Epithelial cell of proximal tubule (primary cell): Measurements from ENCODE around the gene TRIM22. TPM values are rescaled to one million over a fixed set of nuclear protein-coding genes. Genes with fewer than 3 reads are reported as not detected.
"Not testable (repeated sequence)": the region's sequence is repeated elsewhere in the genome, so short reads cannot be mapped to it uniquely, and the experiment has no call there.

Source experiments
- DNase-seq: peaks from one replicate; pipeline ENCODE4 v3.0.0-alpha.2; 2011; ENCODE audit warnings: low read depth
- H3K4me3 ChIP-seq: 2 replicates; pipeline ENCODE4 v1.5.1; 2011; ENCODE audit warnings: low read depth, mild to moderate bottlenecking, low read length
- CTCF ChIP-seq: conservative IDR thresholded peaks from 2 replicates; pipeline ENCODE4 v1.5.1; 2012; ENCODE audit warnings: low read depth, mild to moderate bottlenecking, low read length
- total RNA-seq: library from RNA; depleted of rRNA; stranded (reverse); fragments of >200 nt; gene quantifications from 2 replicates; pipeline ENCODE4 v1.2.3, GENCODE V29; 2015

Gene TRIM22, protein sequence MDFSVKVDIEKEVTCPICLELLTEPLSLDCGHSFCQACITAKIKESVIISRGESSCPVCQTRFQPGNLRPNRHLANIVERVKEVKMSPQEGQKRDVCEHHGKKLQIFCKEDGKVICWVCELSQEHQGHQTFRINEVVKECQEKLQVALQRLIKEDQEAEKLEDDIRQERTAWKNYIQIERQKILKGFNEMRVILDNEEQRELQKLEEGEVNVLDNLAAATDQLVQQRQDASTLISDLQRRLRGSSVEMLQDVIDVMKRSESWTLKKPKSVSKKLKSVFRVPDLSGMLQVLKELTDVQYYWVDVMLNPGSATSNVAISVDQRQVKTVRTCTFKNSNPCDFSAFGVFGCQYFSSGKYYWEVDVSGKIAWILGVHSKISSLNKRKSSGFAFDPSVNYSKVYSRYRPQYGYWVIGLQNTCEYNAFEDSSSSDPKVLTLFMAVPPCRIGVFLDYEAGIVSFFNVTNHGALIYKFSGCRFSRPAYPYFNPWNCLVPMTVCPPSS
- total RNA-seq: 8.2 and 18.9 TPM in 2 replicates

DNA sequence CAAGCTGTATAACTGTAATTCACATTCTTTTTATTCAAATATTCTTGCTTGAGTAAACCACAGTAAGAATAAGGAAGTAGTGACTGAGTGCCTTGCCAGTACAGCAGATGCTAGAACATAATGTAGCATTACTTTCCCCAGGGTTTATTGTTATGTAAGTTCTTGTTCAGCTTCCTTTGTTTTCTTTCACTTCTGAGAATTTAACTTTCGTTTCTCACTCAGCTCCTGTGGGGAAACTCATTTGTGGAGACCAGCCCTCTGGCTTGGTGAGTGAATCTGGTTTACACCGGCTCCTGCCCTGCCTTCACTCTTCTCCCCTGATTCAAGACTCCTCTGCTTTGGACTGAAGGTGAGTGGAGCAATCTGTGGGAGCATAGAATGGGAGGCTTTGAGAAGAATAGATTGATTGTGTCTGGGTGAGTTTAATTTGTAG is at the start of gene TRIM22:
Gene TRIM22 (plus strand): TSS at position 240 of the 433 bp plus-strand sequence. CDS start 6,443 bp downstream, outside the sequence.
- DNase-seq: peak; percentile 56
- no peak for TF ChIP-seq CTCF
- peak within 1 kb of the TSS; percentile 55 for H3K4me3 ChIP-seq

- no peak for DNase-seq
- H3K4me3 ChIP-seq: no peak overlapping the region
- no peak for TF ChIP-seq CTCF
Observed at GRCh38 chr11:5639953-5640352, 49.6 kb upstream of the TRIM22 start.

GRCh38 chr11:5643585-5643984 is 46.0 kb upstream of the TRIM22 start:
- no peak overlapping the region for H3K4me3 ChIP-seq
- DNase-seq: no peak
- no peak for TF ChIP-seq CTCF

DNA sequence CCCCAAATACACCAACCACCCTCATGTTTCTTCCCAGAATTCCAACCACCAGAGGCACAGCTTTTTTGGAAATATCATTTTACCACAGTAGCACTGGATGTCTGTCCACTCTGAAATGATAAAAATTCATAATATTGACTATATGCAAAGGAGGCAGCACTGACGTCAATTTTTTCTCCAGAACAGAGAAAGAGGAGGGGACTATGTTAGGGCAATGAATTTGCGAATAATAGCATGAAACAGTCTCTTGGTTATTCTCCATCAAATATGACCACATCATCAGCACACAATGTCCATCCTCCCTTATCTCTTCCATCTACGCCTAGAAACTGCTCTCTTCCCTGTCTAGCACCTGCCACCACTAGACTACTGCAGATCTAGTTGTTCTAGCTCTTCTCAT is 43.5 kb upstream of the TRIM22 start:
- no peak for DNase-seq
- no peak overlapping the region for H3K4me3 ChIP-seq
- TF ChIP-seq CTCF: no peak

DNA sequence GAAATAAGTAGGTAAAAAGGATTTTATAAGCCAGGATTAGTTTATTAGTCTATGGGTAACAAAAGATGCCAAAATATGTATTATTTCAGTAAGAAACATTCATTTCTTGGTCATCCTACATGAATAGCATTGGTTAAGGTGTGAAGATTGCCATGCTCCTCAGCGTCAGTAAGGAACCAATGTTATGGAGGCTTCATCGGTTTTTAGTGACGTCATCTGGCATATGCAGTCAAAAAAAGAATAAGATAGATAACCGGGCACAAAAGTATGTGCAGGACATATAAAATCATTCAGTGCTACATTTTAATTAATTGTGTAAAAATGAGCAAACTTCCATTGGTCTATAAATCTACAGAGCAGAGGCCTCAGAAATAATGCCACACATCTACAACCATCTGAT is 34.1 kb upstream of the TRIM22 start:
- H3K4me3 ChIP-seq: no peak overlapping the region
- TF ChIP-seq CTCF: no peak
- no peak for DNase-seq

- not testable (repeated sequence) for DNase-seq, H3K4me3 ChIP-seq
Observed at GRCh38 chr11:5656956-5657355, 32.6 kb upstream of the TRIM22 start.

DNA sequence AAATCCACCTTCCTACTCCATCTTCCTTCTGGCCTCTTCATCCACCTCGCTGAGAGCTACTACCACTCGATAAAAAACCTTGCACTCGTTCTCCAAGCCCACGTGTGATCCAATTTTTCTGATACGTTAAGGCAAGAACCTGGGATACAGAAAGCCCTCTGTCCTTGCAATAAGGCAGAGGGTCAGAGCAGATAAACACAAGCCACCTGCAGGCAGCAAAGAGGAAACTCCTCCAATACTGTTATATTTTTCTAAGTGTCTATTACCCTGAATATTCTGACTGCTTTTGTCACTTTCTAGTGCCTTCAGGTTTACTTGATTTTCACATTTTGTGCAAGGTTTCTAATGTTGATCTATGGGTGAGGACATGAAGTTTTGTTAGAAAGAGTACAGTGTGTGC is 31.3 kb upstream of the TRIM22 start:
- no peak overlapping the region for H3K4me3 ChIP-seq
- TF ChIP-seq CTCF: no peak
- DNase-seq: no peak
